Measurements from ENCODE around the gene SLC2A4RG. TPM values are rescaled to one million over a fixed set of nuclear protein-coding genes. Genes with fewer than 3 reads are reported as not detected.

SLC2A4RG gene
- total and polyA plus RNA-seq, 2 donors (not counting 3 experiments of a cell fraction or from before 2014, with no cell fraction given): 41.7 to 69.4 TPM

- ChIA-PET POLR2A (no interaction called here), CTCF (interaction anchor here (3.3 kb wide), 1 partner anchor 83 kb away, joined by 11 read pairs; the partner anchor contains the start of gene TPD52L2)
- no TSS peak for BruUV-seq (replicated peaks)
- dilution Hi-C loops (cut with MboI; ENCODE audit: extremely low pct_ligation_motif_present, low sequenced_read_pairs) (no loop called here), intact Hi-C loops (cut with micrococcal nuclease) (no loop called here)
- H3K4me3 ChIP-seq (replicated peaks in 1 of 3; ENCODE audit: insufficient read depth in 1 of 3, low read depth in 1 of 3, low read length in 3 of 3): no peak overlapping the region
- FAIRE-seq: no peak
- H3K4me2 ChIP-seq (ENCODE audit: insufficient read depth, low read length): no peak overlapping the region
- H3K27me3 ChIP-seq (ENCODE audit: control insufficient read depth in 2 of 2, insufficient read depth in 2 of 2, low read length in 2 of 2): no peaks in the 10 kb centered on the region
- no peak overlapping the region for H3K27ac ChIP-seq (ENCODE audit: insufficient read depth, low read depth, low read length)
- H4K20me1 ChIP-seq (replicated peaks; ENCODE audit: control insufficient read depth, extremely low read depth, insufficient read depth, low read length): no peaks in the 10 kb centered on the region
- H3K36me3 ChIP-seq (ENCODE audit: control insufficient read depth in 2 of 2, extremely low read depth in 1 of 2, insufficient read depth in 2 of 2, low read length in 2 of 2): no peaks in the 10 kb centered on the region
- H3K9ac ChIP-seq (replicated peaks; ENCODE audit: extremely low read depth, insufficient read depth, low read length): no peak overlapping the region
- no peaks in the 10 kb centered on the region for H3K9me3 ChIP-seq (replicated peaks; ENCODE audit: control insufficient read depth, insufficient read depth, low read length)
- no peak overlapping the region for H2AFZ ChIP-seq (ENCODE audit: low read depth, low read length)
- H3K9me1 ChIP-seq (replicated peaks; ENCODE audit: control insufficient read depth, extremely low read depth, insufficient read depth, low read length): no peaks in the 10 kb centered on the region
- no peaks in the 10 kb centered on the region for H3K4me1 ChIP-seq (ENCODE audit: control insufficient read depth, extremely low read depth, insufficient read depth, low read length)
- no peaks in the 10 kb centered on the region for H3K79me2 ChIP-seq (ENCODE audit: control insufficient read depth, insufficient read depth, low read length)
- no peak for TF ChIP-seq MYC (IDR thresholded peaks at IDR 0.05; ENCODE audit: low read depth, low read length)
- TF ChIP-seq POLR2A (IDR thresholded peaks at IDR 0.05; ENCODE audit: low read depth, low read length): no peak
- no peak for TF ChIP-seq CTCF (IDR thresholded peaks at IDR 0.05; ENCODE audit: extremely low read depth in 1 of 2, insufficient read depth in 1 of 2, low read depth in 1 of 2, low read length in 2 of 2)
- TF ChIP-seq POLR2AphosphoS5 (IDR thresholded peaks at IDR 0.05; ENCODE audit: insufficient read depth, low read depth, low read length): no peak
- DNase-seq (ENCODE audit: low read depth, low spot score): no peak
Observed at GRCh38 chr20:63782051-63782471, 42.5 kb downstream of the SLC2A4RG start.

GRCh38 chr20:63782521-63782971 is 43.0 kb downstream of the SLC2A4RG start:
- H2AFZ ChIP-seq (ENCODE audit: low read depth, low read length): no peak overlapping the region
- no peak for FAIRE-seq
- H3K9me1 ChIP-seq (replicated peaks; ENCODE audit: control insufficient read depth, extremely low read depth, insufficient read depth, low read length): no peaks in the 10 kb centered on the region
- no peaks in the 10 kb centered on the region for H3K79me2 ChIP-seq (ENCODE audit: control insufficient read depth, insufficient read depth, low read length)
- no peaks in the 10 kb centered on the region for H4K20me1 ChIP-seq (replicated peaks; ENCODE audit: control insufficient read depth, extremely low read depth, insufficient read depth, low read length)
- no TSS peak for BruUV-seq (replicated peaks)
- H3K9me3 ChIP-seq (replicated peaks; ENCODE audit: control insufficient read depth, insufficient read depth, low read length): no peaks in the 10 kb centered on the region
- intact Hi-C loops (cut with micrococcal nuclease) (no loop called here), dilution Hi-C loops (cut with MboI; ENCODE audit: extremely low pct_ligation_motif_present, low sequenced_read_pairs) (no loop called here)
- no peaks in the 10 kb centered on the region for H3K4me1 ChIP-seq (ENCODE audit: control insufficient read depth, extremely low read depth, insufficient read depth, low read length)
- no peaks in the 10 kb centered on the region for H3K36me3 ChIP-seq (ENCODE audit: control insufficient read depth in 2 of 2, extremely low read depth in 1 of 2, insufficient read depth in 2 of 2, low read length in 2 of 2)
- no peaks in the 10 kb centered on the region for H3K27me3 ChIP-seq (ENCODE audit: control insufficient read depth in 2 of 2, insufficient read depth in 2 of 2, low read length in 2 of 2)
- H3K4me3 ChIP-seq (replicated peaks in 1 of 3; ENCODE audit: insufficient read depth in 1 of 3, low read depth in 1 of 3, low read length in 3 of 3): no peak overlapping the region
- H3K9ac ChIP-seq (replicated peaks; ENCODE audit: extremely low read depth, insufficient read depth, low read length): no peak overlapping the region
- ChIA-PET POLR2A (no interaction called here), CTCF (interaction anchor here (1.2 to 3.3 kb wide), 2 partner anchors 82 to 191 kb away, joined by 3 to 11 read pairs; partner anchors contain the start of gene TPD52L2)
- H3K4me2 ChIP-seq (ENCODE audit: insufficient read depth, low read length): no peak overlapping the region
- no peak overlapping the region for H3K27ac ChIP-seq (ENCODE audit: insufficient read depth, low read depth, low read length)
- DNase-seq (ENCODE audit: low read depth, low spot score): no peak
- no peak for TF ChIP-seq FOS (IDR thresholded peaks at IDR 0.05; ENCODE audit: borderline replicate concordance, insufficient read depth, low read length)
- no peak for TF ChIP-seq GATA2 (IDR thresholded peaks at IDR 0.05; ENCODE audit: insufficient read depth, insufficient read length, low read depth, low read length)
